PC-9 (cell line): ENCODE results near the gene IQCN. TPM values are rescaled to one million over a fixed set of nuclear protein-coding genes. Genes with fewer than 3 reads are reported as not detected.
A peak's percentile ranks its signal among the peaks of the same experiment; 100 is the strongest.

Experiments used
- BruUV-seq: library from RNA; stranded (reverse); fragments of 400-500 nt; replicated peaks from 2 replicates; lab custom pipeline; 2021; lab: Mats Ljungman, UMichigan
- CTCF ChIA-PET: fragments of 300-600 bp; sonication (Branson Sonifier 250); formaldehyde crosslinking; loops from one replicate; lab custom pipeline; 2022; ENCODE audit warnings: antibody characterized with exemption; lab: Charles Lee
- POLR2A ChIA-PET: fragments of 300-600 bp; sonication (Branson Sonifier 250); formaldehyde crosslinking; loops from one replicate; lab custom pipeline; 2022; ENCODE audit warnings: antibody characterized with exemption; ENCODE audit not compliant: unreplicated experiment; lab: Charles Lee
- DNase-seq, 2 experiments: peaks; one replicate each; pipeline versions ENCODE4 v3.0.0 to v3.0.0-alpha.2; 2015 to 2022; ENCODE audit warnings: mixed read lengths in 1 of 2
- H2AFZ ChIP-seq: fragments of 200-600 bp; sonication (generic); 2 replicates; pipeline ENCODE4 v1.8.1; 2017; ENCODE audit warnings: antibody characterized with exemption
- H3F3A ChIP-seq: fragments of 200-600 bp; sonication (generic); 2 replicates; pipeline ENCODE4 v1.8.1; 2017; ENCODE audit warnings: antibody characterized with exemption, mild to moderate bottlenecking, low read depth; ENCODE audit not compliant: insufficient read depth
- H3K27ac ChIP-seq: fragments of 200-600 bp; sonication (generic); 2 replicates; pipeline ENCODE4 v1.6.1; 2016; ENCODE audit warnings: mixed run types
- H3K27me3 ChIP-seq: fragments of 200-600 bp; sonication (generic); 2 replicates; pipeline ENCODE4 v1.6.1; 2016; ENCODE audit warnings: low read depth, mixed run types; ENCODE audit not compliant: insufficient read depth
- H3K36me3 ChIP-seq: fragments of 200-600 bp; sonication (generic); 2 replicates; pipeline ENCODE4 v1.6.1; 2016; ENCODE audit warnings: low read depth, mixed run types
- H3K4me1 ChIP-seq: fragments of 200-600 bp; sonication (generic); replicated peaks from 2 replicates; pipeline ENCODE4 v1.6.1; 2016; ENCODE audit warnings: mixed run types; ENCODE audit not compliant: insufficient read depth
- H3K4me2 ChIP-seq: fragments of 200-600 bp; sonication (generic); 2 replicates; pipeline ENCODE4 v1.6.1; 2017; ENCODE audit warnings: mixed run types
- H3K4me3 ChIP-seq: fragments of 200-600 bp; sonication (generic); 2 replicates; pipeline ENCODE4 v1.6.1; 2016; ENCODE audit warnings: mixed run types
- H3K79me2 ChIP-seq: fragments of 200-600 bp; sonication (generic); 2 replicates; pipeline ENCODE4 v1.6.1; 2017; ENCODE audit warnings: low read depth, mixed run types
- H3K9me2 ChIP-seq: fragments of 200-600 bp; sonication (generic); 2 replicates; pipeline ENCODE4 v1.8.1; 2017; ENCODE audit warnings: mild to moderate bottlenecking; ENCODE audit not compliant: insufficient read depth
- H3K9me3 ChIP-seq: fragments of 200-600 bp; sonication (generic); 2 replicates; pipeline ENCODE4 v1.8.1; 2016; ENCODE audit warnings: low read depth; ENCODE audit not compliant: insufficient read depth
- H4K20me1 ChIP-seq: fragments of 200-600 bp; sonication (generic); 2 replicates; pipeline ENCODE4 v1.8.1; 2017; ENCODE audit not compliant: insufficient read depth
- EZH2 ChIP-seq: fragments of 200-600 bp; sonication (generic); IDR thresholded peaks from 2 replicates; pipeline ENCODE4 v1.8.0; 2017; ENCODE audit warnings: antibody characterized with exemption, low read depth
- intact Hi-C: fragments of 100-400 bp; cut with micrococcal nuclease; formaldehyde crosslinking; loops from one replicate; pipeline ENCODE4 v1.10.0; 2022; ENCODE audit not compliant: unreplicated experiment
- total RNA-seq: library from RNA; stranded (reverse); gene quantifications from 2 replicates; pipeline ENCODE4 v1.2.3, GENCODE V29; 2021
- TF ChIP-seq, protein P1 (sequence below): fragments of 200-600 bp; sonication (generic); conservative IDR thresholded peaks from 2 replicates; pipeline ENCODE4 v1.6.1; 2017; ENCODE audit warnings: mixed run types, antibody characterized with exemption, mild to moderate bottlenecking, moderate library complexity

Gene IQCN
- total RNA-seq, 1 experiment from 2014 or later, result 7.3 TPM

DNA sequence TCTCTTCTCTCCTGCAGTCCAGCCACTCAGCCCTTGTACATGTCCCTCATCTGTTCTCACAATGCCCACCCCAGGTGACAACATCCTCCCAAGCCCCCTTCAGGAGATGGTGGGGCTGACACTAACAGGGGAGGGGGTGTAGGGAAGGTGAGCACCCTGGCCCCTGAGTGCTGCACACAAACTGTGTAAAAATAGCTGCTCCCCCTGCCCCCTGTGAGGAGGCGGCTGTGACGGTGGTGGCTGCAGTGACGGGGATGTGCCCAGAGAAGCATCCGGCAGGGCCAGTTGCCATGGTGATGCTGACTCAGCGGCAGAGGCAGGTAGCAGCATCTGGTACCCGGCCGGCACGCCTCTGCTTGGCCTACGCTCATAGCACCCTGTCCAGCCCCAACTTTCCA lies 20.2 kb upstream of the IQCN start:
- BruUV-seq, result no TSS peak
- Histone ChIP-seq H3K4me2 (no peak overlapping the region), H3K9me3 (no peaks in the 10 kb centered on the region), H3K4me3 (no peak overlapping the region), H3K36me3 (no peaks in the 10 kb centered on the region), H3K27ac (no peak overlapping the region), H2AFZ (no peak overlapping the region), H3F3A (peaks cover 48% of the 10 kb centered on the region), H3K79me2 (no peaks in the 10 kb centered on the region), H3K4me1 (peaks cover 26% of the 10 kb centered on the region), H4K20me1 (no peaks in the 10 kb centered on the region), H3K27me3 (no peaks in the 10 kb centered on the region), H3K9me2 (no peaks in the 10 kb centered on the region)
- POLR2A ChIA-PET, result interaction anchor here (0.6 kb wide), 1 partner anchor 102 kb away, joined by 3 read pairs; no protein-coding TSS in a partner anchor
- TF ChIP-seq, protein P1, sequence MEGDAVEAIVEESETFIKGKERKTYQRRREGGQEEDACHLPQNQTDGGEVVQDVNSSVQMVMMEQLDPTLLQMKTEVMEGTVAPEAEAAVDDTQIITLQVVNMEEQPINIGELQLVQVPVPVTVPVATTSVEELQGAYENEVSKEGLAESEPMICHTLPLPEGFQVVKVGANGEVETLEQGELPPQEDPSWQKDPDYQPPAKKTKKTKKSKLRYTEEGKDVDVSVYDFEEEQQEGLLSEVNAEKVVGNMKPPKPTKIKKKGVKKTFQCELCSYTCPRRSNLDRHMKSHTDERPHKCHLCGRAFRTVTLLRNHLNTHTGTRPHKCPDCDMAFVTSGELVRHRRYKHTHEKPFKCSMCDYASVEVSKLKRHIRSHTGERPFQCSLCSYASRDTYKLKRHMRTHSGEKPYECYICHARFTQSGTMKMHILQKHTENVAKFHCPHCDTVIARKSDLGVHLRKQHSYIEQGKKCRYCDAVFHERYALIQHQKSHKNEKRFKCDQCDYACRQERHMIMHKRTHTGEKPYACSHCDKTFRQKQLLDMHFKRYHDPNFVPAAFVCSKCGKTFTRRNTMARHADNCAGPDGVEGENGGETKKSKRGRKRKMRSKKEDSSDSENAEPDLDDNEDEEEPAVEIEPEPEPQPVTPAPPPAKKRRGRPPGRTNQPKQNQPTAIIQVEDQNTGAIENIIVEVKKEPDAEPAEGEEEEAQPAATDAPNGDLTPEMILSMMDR, result no peak
- no peak for TF ChIP-seq EZH2
- CTCF ChIA-PET, result no interaction called here
- no peak for DNase-seq
- intact Hi-C loops, result no loop called here

DNA sequence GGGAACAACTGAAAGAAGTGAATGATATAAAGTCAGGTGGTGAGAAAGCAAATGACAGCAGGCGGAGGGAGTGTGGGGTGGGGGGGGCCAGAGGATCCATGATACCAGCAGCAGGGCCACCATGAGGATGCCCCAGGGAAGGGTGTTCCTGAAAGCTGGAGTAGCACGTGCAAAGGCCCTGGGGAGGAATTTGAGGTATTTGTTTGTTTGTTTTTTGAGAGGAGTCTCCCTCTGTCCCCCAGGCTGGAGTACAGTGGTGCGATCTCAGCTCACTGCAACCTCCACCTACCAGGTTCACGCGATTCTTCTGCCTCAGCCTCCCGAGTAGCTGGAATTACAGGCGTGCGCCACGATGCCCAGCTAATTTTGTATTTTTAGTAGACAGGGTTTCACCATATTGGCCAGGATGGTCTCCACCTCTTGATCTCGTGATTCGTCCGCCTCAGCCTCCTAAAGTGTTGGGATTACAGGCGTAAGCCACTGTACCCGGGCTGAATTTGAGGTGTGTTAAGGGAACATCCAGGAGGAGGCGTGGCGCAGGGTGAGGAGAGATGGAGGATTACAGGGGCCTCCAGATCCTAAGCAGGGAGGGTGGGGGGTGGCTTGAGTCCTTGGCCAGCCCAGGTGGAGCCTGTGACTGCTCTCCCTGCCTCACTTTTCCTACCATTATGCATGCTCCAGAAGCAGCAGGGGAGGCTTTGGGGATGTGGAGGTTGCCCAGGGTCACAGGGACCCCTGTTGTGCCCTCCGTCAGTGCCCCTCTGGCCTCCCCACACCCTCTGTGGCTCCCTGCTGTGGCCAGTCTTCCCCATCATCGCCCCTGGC lies 19.6 kb upstream of the IQCN start:
- DNase-seq, result no peak
- peak overlapping the region; percentile 91 for H3K4me2 ChIP-seq
- peaks cover 20% of the 10 kb centered on the region for H3K4me1 ChIP-seq
- peak overlapping the region; percentile 62; the same call in 1 of the 2 replicates for H3K4me3 ChIP-seq
- peak overlapping the region; percentile 21; the same call in 1 of the 2 replicates for H3K27ac ChIP-seq
- TF ChIP-seq EZH2, result no peak
- TF ChIP-seq, protein P1, result no peak
- no TSS peak for BruUV-seq
- no peaks in the 10 kb centered on the region for H4K20me1 ChIP-seq
- CTCF ChIA-PET, result interaction anchor here (0.5 to 1.3 kb wide), 2 partner anchors 35 to 78 kb away, joined by 9 to 12 read pairs; no protein-coding TSS in a partner anchor
- H3F3A ChIP-seq, result peaks cover 44% of the 10 kb centered on the region
- no peak overlapping the region for H2AFZ ChIP-seq
- no peaks in the 10 kb centered on the region for H3K9me3 ChIP-seq
- H3K36me3 ChIP-seq, result no peaks in the 10 kb centered on the region
- intact Hi-C loops, result no loop called here
- POLR2A ChIA-PET, result interaction anchor here (1.4 kb wide), 1 partner anchor 12 kb away, joined by 34 read pairs; the partner anchor contains the start of gene JUND
- H3K27me3 ChIP-seq, result no peaks in the 10 kb centered on the region
- no peaks in the 10 kb centered on the region for H3K9me2 ChIP-seq
- H3K79me2 ChIP-seq, result no peaks in the 10 kb centered on the region

DNA sequence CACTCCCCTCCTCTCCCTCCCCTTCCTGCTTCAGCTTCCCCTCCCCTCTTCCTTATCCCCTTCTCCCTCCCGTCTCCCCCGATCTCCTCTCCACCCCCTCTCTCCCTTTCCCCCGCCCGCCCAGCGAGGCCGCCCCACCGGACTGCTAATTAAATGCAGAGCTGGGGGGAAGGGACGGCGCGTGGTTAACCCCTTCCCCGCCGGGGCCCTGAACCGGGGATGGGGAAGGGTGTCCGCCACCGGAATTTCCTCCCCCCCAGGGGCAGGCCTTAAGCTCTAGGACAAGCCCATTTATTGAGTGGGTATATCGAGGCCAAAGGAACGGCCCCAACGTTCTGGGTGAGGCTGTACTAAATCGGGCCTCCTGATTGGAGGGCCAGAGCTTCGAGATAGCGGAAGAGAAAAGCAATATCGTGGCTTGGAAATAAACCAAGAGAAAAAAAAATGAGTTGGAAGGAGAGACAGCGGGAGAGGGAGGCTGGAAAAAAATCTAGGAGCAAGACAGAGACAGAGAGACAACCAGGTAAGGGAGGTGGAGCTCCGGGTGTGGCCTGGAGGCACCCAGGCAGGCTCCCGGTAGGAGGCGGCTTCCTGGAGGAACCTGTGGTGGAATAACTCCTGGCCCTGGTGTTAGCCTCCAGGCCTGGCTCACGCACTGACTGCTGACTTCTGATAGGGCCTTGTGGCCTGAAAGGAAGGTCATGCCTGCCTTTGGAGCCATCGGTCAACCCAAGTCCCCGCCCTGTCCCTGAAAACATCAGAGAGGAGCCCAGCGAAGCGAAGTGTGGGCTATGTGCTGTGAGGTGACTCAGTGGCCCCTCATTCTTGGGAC lies 18.8 kb upstream of the IQCN start:
- peak; percentile 64 to 67 for DNase-seq
- Histone ChIP-seq H3F3A (peaks cover 39% of the 10 kb centered on the region), H3K27me3 (no peaks in the 10 kb centered on the region), H3K9me3 (no peaks in the 10 kb centered on the region), H2AFZ (peak overlapping the region; percentile 91), H3K4me3 (peak overlapping the region; percentile 62), H3K4me2 (peak overlapping the region; percentile 91), H3K27ac (peak overlapping the region; percentile 58), H3K36me3 (no peaks in the 10 kb centered on the region), H3K79me2 (no peaks in the 10 kb centered on the region), H4K20me1 (no peaks in the 10 kb centered on the region), H3K4me1 (peaks cover 13% of the 10 kb centered on the region), H3K9me2 (no peaks in the 10 kb centered on the region)
- TF ChIP-seq, protein P1, result no peak
- no peak for TF ChIP-seq EZH2
- BruUV-seq, result no TSS peak
- POLR2A ChIA-PET, result interaction anchor here (0.6 to 1.6 kb wide), 8 partner anchors 8 to 250 kb away, joined by 8 to 36 read pairs (median 19); partner anchors contain the start of gene JUND
- CTCF ChIA-PET, result interaction anchor here (0.5 to 1.3 kb wide), 4 partner anchors 12 to 77 kb away, joined by 3 to 12 read pairs (median 6); no protein-coding TSS in a partner anchor
- intact Hi-C loops, result loop anchor here (1.0 kb wide), 1 partner anchor 11 kb away; no protein-coding TSS in a partner anchor
